GM18870 (cell line): ENCODE measurements around the gene PROCA1.
"Not testable (repeated sequence)": the region's sequence is repeated elsewhere in the genome, so short reads cannot be mapped to it uniquely, and the experiment has no call there.

Experiments used
- ATAC-seq: cut with Tn5 transposase; IDR thresholded peaks from one replicate; pipeline ENCODE4 v1.9.1; 2021; ENCODE audit warnings: moderate library complexity; ENCODE audit not compliant: unreplicated experiment

The PROCA1 gene

GRCh38 chr17:28682655-28683054, 29.0 kb downstream of the PROCA1 start:
- ATAC-seq: no peak

- ATAC-seq: no peak
Measured at GRCh38 chr17:28675980-28676379, 35.7 kb downstream of the PROCA1 start.

GRCh38 chr17:28675490-28675889, 36.2 kb downstream of the PROCA1 start:
- ATAC-seq: no peak

GRCh38 chr17:28669918-28670317, 41.8 kb downstream of the PROCA1 start:
- ATAC-seq: no peak

GRCh38 chr17:28667870-28668269, 43.8 kb downstream of the PROCA1 start:
- no peak for ATAC-seq

GRCh38 chr17:28665994-28666393, 45.7 kb downstream of the PROCA1 start:
- ATAC-seq: no peak

- ATAC-seq: no peak
Measured at GRCh38 chr17:28663723-28664122, 48.0 kb downstream of the PROCA1 start.

GRCh38 chr17:28662527-28662829, 49.2 kb downstream of the PROCA1 start:
- no peak for ATAC-seq

- ATAC-seq: peak; percentile 64
Measured at GRCh38 chr17:28661635-28662526, 49.8 kb downstream of the PROCA1 start, which contains the start of the genes SDF2 and SUPT6H. Gene SDF2, minus strand, starts transcription at chr17:28661906. Its CDS starts 30 bp downstream, at chr17:28661876. Gene SUPT6H, plus strand, starts transcription at chr17:28662205. Its CDS starts 11,197 bp downstream, at chr17:28673402.

- not testable (repeated sequence) for ATAC-seq
Measured at GRCh38 chr17:28659497-28659881, 52.2 kb downstream of the PROCA1 start.

GRCh38 chr17:28658766-28659496, 52.8 kb downstream of the PROCA1 start:
- ATAC-seq: not testable (repeated sequence)

GRCh38 chr17:28658342-28658741, 53.3 kb downstream of the PROCA1 start:
- ATAC-seq: not testable (repeated sequence)

GRCh38 chr17:28657756-28658155, 53.9 kb downstream of the PROCA1 start:
- ATAC-seq: no peak

GRCh38 chr17:28655160-28655559, 56.5 kb downstream of the PROCA1 start:
- ATAC-seq: no peak
